Testis (tissue), 2 donors: ENCODE measurements around the gene MYO7A.

Experiments used
- CTCF ChIP-seq, 3 experiments: fragments of 450-650 bp in 2 of 3; fragments of 200-600 bp in 1 of 3; sonication (generic) in 1 of 3; IDR thresholded peaks; one replicate each; pipeline ENCODE4 v1.5.1; 2016 to 2019; ENCODE audit warnings: antibody characterized with exemption in 3 of 3, mild to moderate bottlenecking in 2 of 3, moderate library complexity in 1 of 3
- POLR2A ChIP-seq: fragments of 450-650 bp; IDR thresholded peaks from one replicate; pipeline ENCODE4 v1.6.1; 2017; ENCODE audit warnings: antibody characterized with exemption, mild to moderate bottlenecking, moderate library complexity

- no peak for TF ChIP-seq POLR2A
- no peak for TF ChIP-seq CTCF (IDR thresholded peaks at IDR 0.05)
Observed at GRCh38 chr11:77201370-77201769, 73.3 kb downstream of the MYO7A start.
